Right lobe of liver (tissue), 6 donors: ENCODE measurements around the gene FMNL2. TPM values are rescaled to one million over a fixed set of nuclear protein-coding genes. Genes with fewer than 3 reads are reported as not detected.

Source experiments
- ATAC-seq, 4 donors: fragments of 200-7000 bp; cut with Tn5 transposase; one replicate each; pipeline ENCODE4 v1.9.1; 2020; ENCODE audit warnings: mild to moderate bottlenecking in 4 of 4, moderate library complexity in 4 of 4
- DNase-seq, 3 donors: peaks; one replicate each; pipeline ENCODE4 v3.0.0-alpha.2; 2020
- H3K27ac ChIP-seq, 3 donors: fragments of 200-600 bp; one replicate each; pipeline ENCODE4 v1.8.0; 2022
- H3K27me3 ChIP-seq, 2 donors: fragments of 200-600 bp; one replicate each; pipeline ENCODE4 v1.8.0; 2022
- H3K36me3 ChIP-seq, 4 donors: fragments of 200-600 bp; sonication (generic) in 1 of 4; one replicate each; pipeline versions ENCODE4 v1.5.1 to v1.8.0; 2017 to 2022; ENCODE audit warnings: control low read depth in 1 of 4
- H3K4me1 ChIP-seq, 4 donors: fragments of 200-600 bp; sonication (generic) in 1 of 4; one replicate each; pipeline versions ENCODE4 v1.5.1 to v1.8.0; 2017 to 2022; ENCODE audit warnings: control low read depth in 1 of 4
- H3K4me3 ChIP-seq, 3 donors: fragments of 200-600 bp; one replicate each; pipeline ENCODE4 v1.8.0; 2022
- H3K9me3 ChIP-seq, 4 donors: fragments of 200-600 bp; sonication (generic) in 1 of 4; one replicate each; pipeline versions ENCODE4 v1.5.1 to v1.8.0; 2017 to 2022; ENCODE audit warnings: control low read depth in 1 of 4
- CTCF ChIP-seq, 4 donors: fragments of 200-600 bp in 3 of 4; fragments of 450-650 bp in 1 of 4; IDR thresholded peaks; one replicate each; pipeline versions ENCODE4 v1.5.1 to v1.8.0; 2016 to 2022; ENCODE audit warnings: antibody characterized with exemption in 4 of 4, mild to moderate bottlenecking in 2 of 4
- POLR2A ChIP-seq: fragments of 450-650 bp; IDR thresholded peaks from one replicate; pipeline ENCODE4 v1.6.1; 2017; ENCODE audit warnings: antibody characterized with exemption, mild to moderate bottlenecking
- WGBS: methylation state at CpG from one replicate; pipeline ENCODE4 v1.1.6; 2018; ENCODE audit warnings: low coverage, low lambda C conversion rate; ENCODE audit not compliant: insufficient coverage; ENCODE audit errors: missing lambda C conversion rate; 5-methylcytosine and 5-hydroxymethylcytosine counted together
- intact Hi-C, 2 donors: fragments of 100-400 bp; cut with DNase I; formaldehyde crosslinking; loops; one replicate each; pipeline versions ENCODE4 v1.11.2 to v1.14.1; 2022
- total RNA-seq, 6 experiments: library from RNA; depleted of rRNA in 2 of 6; stranded (reverse); fragments of >200 nt in 2 of 6; fragmentation: NEBNext Ultra II Directional in 3 of 6; extraction: Animal tissue kit (Norgen Biotek cat#: 25700) in 3 of 6; gene quantifications; one replicate each; pipeline versions ENCODE4 v1.1.0 to v1.2.4, GENCODE V29; 2016 to 2023
- donor health status: DM: no; HTN: yes; CAD: no.
- donor health status: DM: no; HTN: no; CAD: no.
- donor health status: DM: no; HTN: no; CAD: no.
- donor health status: DM: no; HTN: yes; CAD: no.
- donor health status: DM: no; HTN: yes; CAD: no.

Gene FMNL2
- total RNA-seq, 6 experiments from 2014 or later, result 3.5 to 12.1 (median 7.1) TPM

GRCh38 chr2:152372438-152372984 lies 37.5 kb downstream of the FMNL2 start:
- ATAC-seq (no peak), DNase-seq (no peak)
- no peaks in the 10 kb centered on the region for H3K9me3 ChIP-seq
- no peak overlapping the region for H3K4me3 ChIP-seq
- H3K36me3 ChIP-seq, result no peaks in the 10 kb centered on the region
- no peaks in the 10 kb centered on the region for H3K27me3 ChIP-seq
- TF ChIP-seq CTCF (IDR thresholded peaks at IDR 0.05), result no peak
- no peak for TF ChIP-seq POLR2A
- intact Hi-C loops, result no loop called here
- WGBS, result 34% methylated on average over 3 of the region's 3 CpGs
- no peaks in the 10 kb centered on the region for H3K4me1 ChIP-seq
- H3K27ac ChIP-seq, result no peak overlapping the region

DNA sequence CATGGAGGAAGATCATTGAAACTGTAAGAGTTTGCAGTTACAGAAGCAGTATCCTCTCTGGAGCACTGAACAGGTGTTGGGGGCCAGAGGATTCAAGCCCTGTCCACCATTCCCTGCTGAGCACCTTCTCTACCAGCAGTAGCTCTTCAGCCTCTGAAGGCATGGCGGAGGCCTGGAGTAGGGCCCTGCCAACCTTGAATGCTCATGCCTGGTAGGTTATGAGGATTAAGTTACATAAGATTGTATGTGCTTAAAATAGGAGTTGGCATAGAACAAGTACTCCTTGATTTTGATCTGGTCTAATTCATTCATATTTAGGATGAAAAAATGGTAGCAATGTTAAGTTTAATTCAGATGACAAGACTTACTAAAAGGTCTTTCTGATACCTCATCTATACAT lies 40.2 kb downstream of the FMNL2 start:
- intact Hi-C loops, result no loop called here
- Histone ChIP-seq H3K4me3 (no peak overlapping the region), H3K9me3 (no peaks in the 10 kb centered on the region)

GRCh38 chr2:152376385-152376784 lies 41.4 kb downstream of the FMNL2 start:
- H3K4me3 ChIP-seq, result no peak overlapping the region
- H3K36me3 ChIP-seq, result no peaks in the 10 kb centered on the region
- no peaks in the 10 kb centered on the region for H3K4me1 ChIP-seq
- H3K9me3 ChIP-seq, result no peaks in the 10 kb centered on the region
- no peak overlapping the region for H3K27ac ChIP-seq
- DNase-seq, result no peak
- TF ChIP-seq POLR2A, result no peak
- no peak for TF ChIP-seq CTCF (IDR thresholded peaks at IDR 0.05)
- intact Hi-C loops, result no loop called here
- H3K27me3 ChIP-seq, result no peaks in the 10 kb centered on the region
- no peak for ATAC-seq
- whole genome bisulfite sequencing, result 76% methylated on average over 1 of the region's 2 CpGs

More for the DNA sequence above, 40.2 kb downstream of the FMNL2 start:
- no CpG with 5 or more reads among the region's 1 CpG for WGBS
- H3K27ac ChIP-seq, result no peak overlapping the region
- TF ChIP-seq CTCF (IDR thresholded peaks at IDR 0.05) (no peak), POLR2A (no peak)
- no peak for ATAC-seq
- H3K4me1 ChIP-seq, result no peaks in the 10 kb centered on the region
- no peaks in the 10 kb centered on the region for H3K27me3 ChIP-seq
- no peaks in the 10 kb centered on the region for H3K36me3 ChIP-seq
- DNase-seq, result no peak

DNA sequence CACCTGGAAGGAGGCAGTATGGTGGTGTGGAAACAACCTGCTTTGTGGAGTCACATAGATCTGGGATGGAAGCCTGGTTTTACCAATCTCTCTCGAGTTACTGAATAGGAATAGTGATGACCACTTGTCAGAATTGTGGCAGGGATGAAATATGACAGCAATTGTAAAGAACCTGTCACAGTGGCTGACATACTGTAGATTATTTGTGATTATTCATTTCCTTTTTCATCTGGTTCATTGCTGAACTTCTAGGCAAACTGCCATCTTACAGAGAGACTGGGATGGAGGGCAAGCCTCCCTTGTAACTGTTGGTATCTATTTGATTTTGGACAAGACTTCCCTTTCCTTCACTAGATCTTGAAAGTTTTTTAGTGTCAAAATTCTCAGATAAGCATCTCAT lies 42.0 kb downstream of the FMNL2 start:
- H3K9me3 ChIP-seq, result no peaks in the 10 kb centered on the region
- H3K36me3 ChIP-seq, result no peaks in the 10 kb centered on the region
- DNase-seq (no peak), ATAC-seq (no peak)
- no peak overlapping the region for H3K27ac ChIP-seq
- TF ChIP-seq CTCF (IDR thresholded peaks at IDR 0.05) (no peak), POLR2A (no peak)
- 89% methylated on average over 1 of the region's 1 CpG for WGBS
- intact Hi-C loops, result no loop called here
- H3K4me1 ChIP-seq, result no peaks in the 10 kb centered on the region
- no peak overlapping the region for H3K4me3 ChIP-seq
- no peaks in the 10 kb centered on the region for H3K27me3 ChIP-seq

- H3K36me3 ChIP-seq, result no peaks in the 10 kb centered on the region
- 60% methylated on average over 4 of the region's 4 CpGs for WGBS
These were observed 44.1 kb downstream of the FMNL2 start for GRCh38 chr2:152379089-152379488.

More at GRCh38 chr2:152379089-152379488, 44.1 kb downstream of the FMNL2 start:
- no peak for DNase-seq
- Histone ChIP-seq H3K9me3 (no peaks in the 10 kb centered on the region), H3K27me3 (no peaks in the 10 kb centered on the region), H3K4me3 (no peak overlapping the region), H3K4me1 (no peaks in the 10 kb centered on the region), H3K27ac (no peak overlapping the region)
- no peak for ATAC-seq
- TF ChIP-seq CTCF (IDR thresholded peaks at IDR 0.05) (no peak), POLR2A (no peak)
- intact Hi-C loops, result no loop called here
